Measurements from ENCODE around the gene CLECL1. TPM values are rescaled to one million over a fixed set of nuclear protein-coding genes. Genes with fewer than 3 reads are reported as not detected.
"Not testable (repeated sequence)": the region's sequence is repeated elsewhere in the genome, so short reads cannot be mapped to it uniquely, and the experiment has no call there.

The CLECL1 gene
- total RNA-seq, 2 donors from 2014 or later = 1.5 TPM

DNA sequence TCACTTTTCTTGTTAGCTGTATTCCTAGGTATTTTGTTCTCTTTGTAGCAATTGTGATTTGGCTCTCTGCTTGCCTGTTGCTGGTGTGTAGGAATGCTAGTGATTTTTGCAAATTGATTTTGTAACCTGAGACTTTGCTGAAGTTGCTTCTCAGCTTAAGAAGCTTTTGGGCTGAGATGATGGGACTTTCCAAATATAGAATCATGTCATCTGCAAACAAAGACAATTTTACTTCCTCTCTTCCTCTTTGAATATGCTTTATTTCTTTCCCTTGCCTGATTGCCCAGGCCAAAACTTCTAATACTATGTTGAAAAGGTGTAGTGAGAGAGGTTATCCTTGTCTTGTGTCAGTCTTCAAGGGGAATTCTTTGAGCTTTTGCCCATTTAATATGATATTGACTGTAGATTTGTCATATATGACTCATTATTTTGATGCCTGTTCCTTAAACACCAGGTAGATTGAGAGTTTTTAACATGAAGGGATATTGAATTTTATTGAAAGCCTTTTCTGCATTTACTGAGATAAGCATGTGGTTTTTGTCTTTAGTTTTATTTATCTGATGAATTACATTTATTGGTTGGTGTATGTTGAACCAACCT lies 26.7 kb downstream of the CLECL1 start:
- ATAC-seq (no peak), DNase-seq (no peak)
- H3K4me1 Mint-ChIP-seq = peaks cover 56% of the 10 kb centered on the region
- H3K27me3 Mint-ChIP-seq = no peaks in the 10 kb centered on the region
- H3K36me3 Mint-ChIP-seq (ENCODE audit: low read depth) = no peaks in the 10 kb centered on the region
- peak overlapping the region; percentile 1 for H3K4me3 Mint-ChIP-seq
- peak overlapping the region; percentile 98 for H3K27ac Mint-ChIP-seq
- H3K9me3 ChIP-seq (ENCODE audit: control insufficient read depth, low read length, poor library complexity, severe bottlenecking) = no peaks in the 10 kb centered on the region

DNA sequence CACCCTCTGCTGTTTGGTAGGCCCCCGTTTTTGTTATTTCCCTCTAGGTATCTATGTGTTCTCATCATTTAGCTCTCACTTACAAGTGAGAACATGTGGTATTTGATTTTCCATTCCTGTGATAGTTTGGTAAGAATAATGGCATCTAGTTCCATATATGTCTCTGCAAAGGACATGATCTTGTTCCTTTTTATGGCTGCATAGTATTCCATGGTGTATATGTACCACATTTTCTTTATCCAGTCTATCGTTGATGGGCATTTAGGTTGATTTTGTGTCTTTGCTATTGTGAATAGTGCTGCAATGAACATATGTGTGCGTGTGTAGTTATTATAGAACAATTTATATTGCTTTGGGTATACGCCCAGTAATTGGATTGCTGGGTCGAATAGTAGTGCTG lies 28.3 kb downstream of the CLECL1 start:
- DNase-seq; H3K9me3 ChIP-seq (ENCODE audit: control insufficient read depth, low read length, poor library complexity, severe bottlenecking); H3K27me3 Mint-ChIP-seq; H3K4me3 Mint-ChIP-seq; H3K36me3 Mint-ChIP-seq (ENCODE audit: low read depth); ATAC-seq; H3K27ac Mint-ChIP-seq: not testable (repeated sequence)
- peaks cover 52% of the 10 kb centered on the region for H3K4me1 Mint-ChIP-seq

DNA sequence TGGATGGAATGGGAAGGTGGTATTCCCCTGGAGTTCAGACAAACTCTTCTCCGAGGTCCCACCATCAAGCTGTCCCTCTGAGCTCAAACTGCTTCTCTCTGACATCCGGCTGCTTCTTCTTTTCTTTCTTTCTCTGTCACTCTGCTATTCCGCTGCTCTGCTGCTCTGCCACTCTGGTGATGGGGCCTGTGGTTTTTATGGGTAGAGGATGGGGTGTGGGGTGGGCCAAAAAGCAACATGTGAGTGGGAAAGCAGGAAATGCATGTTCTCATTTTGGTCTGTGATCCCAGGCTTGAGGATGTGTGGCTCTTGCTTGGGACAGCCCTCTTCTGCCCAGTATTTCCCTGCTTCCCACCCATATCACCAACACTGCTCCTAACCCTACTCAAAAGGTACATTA lies 30.6 kb downstream of the CLECL1 start:
- no peaks in the 10 kb centered on the region for H3K27me3 Mint-ChIP-seq
- H3K27ac Mint-ChIP-seq = peak overlapping the region; percentile 96
- peak; percentile 71 for ATAC-seq
- H3K9me3 ChIP-seq (ENCODE audit: control insufficient read depth, low read length, poor library complexity, severe bottlenecking) = no peaks in the 10 kb centered on the region
- no peak for DNase-seq
- peak overlapping the region; percentile 75 for H3K4me3 Mint-ChIP-seq
- H3K4me1 Mint-ChIP-seq = peaks cover 37% of the 10 kb centered on the region
- no peaks in the 10 kb centered on the region for H3K36me3 Mint-ChIP-seq (ENCODE audit: low read depth)

DNA sequence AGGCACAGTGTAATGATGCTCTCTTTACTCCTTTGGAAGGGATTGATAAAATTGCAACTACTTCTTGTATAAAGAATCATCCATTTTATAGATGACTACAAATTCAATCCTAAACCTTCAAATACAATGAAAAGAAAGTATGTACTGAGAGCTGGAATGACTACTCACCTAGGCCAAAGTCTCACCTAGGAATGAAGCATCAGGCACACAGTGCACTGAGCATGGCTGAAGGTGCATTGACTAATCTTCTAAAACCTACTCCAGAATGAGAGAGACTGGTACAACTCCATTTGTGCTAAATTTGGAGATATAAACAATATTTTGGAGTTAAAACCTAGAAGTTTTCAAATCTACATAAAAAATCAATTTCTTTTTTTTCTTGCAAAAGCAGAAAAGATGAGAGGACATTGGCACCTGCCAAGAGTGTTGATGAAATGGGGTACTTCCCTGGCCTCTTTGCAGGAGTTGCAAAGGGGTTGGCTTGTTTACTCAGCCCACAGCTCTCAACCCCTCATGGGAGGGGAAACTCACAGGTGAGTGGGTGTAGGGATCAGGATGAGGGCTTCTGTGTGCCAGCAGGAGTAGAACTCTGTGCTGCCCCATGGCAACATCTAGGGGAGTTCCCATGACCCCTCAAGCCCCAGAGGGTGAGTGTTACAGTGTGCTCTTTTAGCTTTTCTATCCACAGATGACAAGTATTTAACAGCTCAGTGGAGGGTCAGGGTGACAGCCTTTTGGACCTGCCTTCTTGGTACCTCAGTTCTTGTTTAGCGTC lies 31.3 kb downstream of the CLECL1 start:
- DNase-seq = no peak
- peak; percentile 70 for ATAC-seq
- Mint-ChIP-seq H3K4me3 (peak overlapping the region; percentile 75), H3K4me1 (peaks cover 32% of the 10 kb centered on the region), H3K27me3 (no peaks in the 10 kb centered on the region), H3K36me3 (ENCODE audit: low read depth) (no peaks in the 10 kb centered on the region), H3K27ac (peak overlapping the region; percentile 96)
- H3K9me3 ChIP-seq (ENCODE audit: control insufficient read depth, low read length, poor library complexity, severe bottlenecking) = peaks cover under 1% of the 10 kb centered on the region

DNA sequence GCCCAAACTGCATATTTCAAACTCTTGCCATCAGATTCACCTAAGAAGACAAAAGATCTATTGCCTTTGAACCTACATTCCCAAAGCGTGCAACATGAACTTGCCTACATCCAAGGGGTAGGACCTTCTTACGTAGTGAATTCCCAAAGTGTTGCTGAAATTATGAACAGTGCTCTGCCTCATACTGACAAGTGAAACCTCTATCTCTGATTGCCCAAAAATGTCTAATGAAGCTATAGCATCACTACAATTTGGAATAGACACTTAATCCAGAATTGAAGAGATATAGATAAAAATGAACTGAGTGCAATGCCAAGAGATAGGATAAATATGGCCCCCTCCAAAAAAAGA lies 32.3 kb downstream of the CLECL1 start:
- Mint-ChIP-seq H3K27me3 (no peaks in the 10 kb centered on the region), H3K4me1 (peaks cover 24% of the 10 kb centered on the region), H3K36me3 (ENCODE audit: low read depth) (no peaks in the 10 kb centered on the region), H3K4me3 (no peak overlapping the region), H3K27ac (peak overlapping the region; percentile 96)
- H3K9me3 ChIP-seq (ENCODE audit: control insufficient read depth, low read length, poor library complexity, severe bottlenecking) = peaks cover 6% of the 10 kb centered on the region
- DNase-seq (no peak), ATAC-seq (no peak)

DNA sequence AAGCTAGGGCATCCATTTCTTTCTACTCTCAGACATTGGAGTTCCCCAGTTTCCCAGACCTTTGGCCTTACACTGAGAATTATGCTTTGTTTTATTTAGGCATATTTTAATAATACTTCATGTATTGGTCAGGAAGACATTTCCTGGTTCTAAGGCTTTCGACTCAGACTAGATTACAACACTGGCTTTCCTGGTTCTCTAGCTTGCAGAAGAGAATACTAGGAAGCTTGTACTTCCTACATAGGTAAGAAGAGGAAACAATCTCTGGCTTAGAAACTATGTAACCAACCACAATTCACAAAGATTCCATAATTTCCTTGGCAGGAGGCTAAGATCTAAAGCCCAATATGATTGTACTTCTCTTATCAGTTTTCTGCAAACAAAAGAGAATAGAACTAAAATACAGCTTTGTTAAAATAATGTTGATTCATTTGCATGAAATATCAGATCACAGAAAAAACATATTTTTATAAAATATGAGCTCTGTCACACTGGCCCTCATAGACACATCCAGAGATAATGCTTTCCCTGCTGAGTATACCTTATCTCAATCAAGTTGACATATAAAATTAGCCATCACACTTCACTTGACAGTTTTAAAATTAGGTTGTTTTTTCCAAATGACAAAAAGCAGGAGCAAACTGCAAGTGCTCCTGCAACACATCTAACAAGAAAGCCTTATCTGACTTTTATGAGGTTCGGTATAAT lies 32.8 kb downstream of the CLECL1 start:
- no peak overlapping the region for H3K4me3 Mint-ChIP-seq
- H3K36me3 Mint-ChIP-seq (ENCODE audit: low read depth) = no peaks in the 10 kb centered on the region
- H3K27me3 Mint-ChIP-seq = no peaks in the 10 kb centered on the region
- DNase-seq = no peak
- H3K4me1 Mint-ChIP-seq = peaks cover 21% of the 10 kb centered on the region
- peaks cover 11% of the 10 kb centered on the region for H3K9me3 ChIP-seq (ENCODE audit: control insufficient read depth, low read length, poor library complexity, severe bottlenecking)
- no peak for ATAC-seq
- H3K27ac Mint-ChIP-seq = peak overlapping the region; percentile 96

DNA sequence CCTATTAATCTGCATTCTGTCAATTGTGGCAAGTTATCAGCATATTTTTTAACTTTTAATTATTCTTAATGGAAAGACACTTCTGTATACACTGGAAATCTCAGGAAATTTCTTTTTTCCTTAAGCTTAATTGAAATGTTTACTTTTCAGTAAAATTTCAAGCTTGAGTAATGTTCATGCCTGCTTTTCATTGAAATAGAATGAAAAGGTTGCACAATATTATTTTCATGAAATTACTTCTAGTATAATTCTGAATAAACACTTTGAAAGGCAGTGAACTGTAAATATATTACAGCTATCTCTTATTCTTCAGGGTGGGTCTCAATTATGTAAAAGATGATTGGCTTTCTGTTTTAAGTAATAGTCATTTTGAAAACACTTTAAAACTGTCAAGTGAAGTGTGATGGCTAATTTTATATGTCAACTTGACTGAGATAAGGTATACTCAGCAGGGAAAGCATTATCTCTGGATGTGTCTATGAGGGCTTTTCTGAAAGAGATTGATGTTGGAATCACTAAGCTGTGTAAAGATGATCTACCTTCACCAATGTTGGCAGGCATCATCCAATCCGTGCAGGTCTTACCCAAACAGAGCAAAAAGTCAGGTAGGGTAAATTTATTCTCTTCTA lies 33.5 kb downstream of the CLECL1 start:
- no peak overlapping the region for H3K4me3 Mint-ChIP-seq
- no peak for ATAC-seq
- peaks cover 21% of the 10 kb centered on the region for H3K4me1 Mint-ChIP-seq
- no peak for DNase-seq
- peaks cover 18% of the 10 kb centered on the region for H3K9me3 ChIP-seq (ENCODE audit: control insufficient read depth, low read length, poor library complexity, severe bottlenecking)
- H3K27ac Mint-ChIP-seq = peak overlapping the region; percentile 96
- H3K36me3 Mint-ChIP-seq (ENCODE audit: low read depth) = no peaks in the 10 kb centered on the region
- no peaks in the 10 kb centered on the region for H3K27me3 Mint-ChIP-seq

DNA sequence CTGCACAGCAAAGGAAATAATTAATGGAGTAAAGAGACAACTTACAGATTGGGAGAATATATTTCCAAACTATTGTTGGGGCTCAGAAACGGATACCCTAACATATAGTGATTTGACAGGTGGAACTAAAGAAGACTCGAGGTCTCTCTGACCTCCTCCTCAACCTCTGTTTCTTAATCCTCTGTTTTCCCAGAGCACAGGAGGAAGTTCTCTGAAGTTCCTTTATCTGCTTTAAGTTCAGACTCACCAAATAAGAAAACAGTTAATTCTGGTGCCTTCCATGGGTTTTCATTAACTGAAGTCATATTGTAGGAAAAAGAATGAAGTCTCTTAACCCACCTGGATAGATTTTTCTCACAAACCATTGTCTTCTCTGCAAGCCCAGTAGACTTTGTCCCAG lies 34.2 kb downstream of the CLECL1 start:
- Mint-ChIP-seq H3K27ac (peak overlapping the region; percentile 96), H3K4me1 (peaks cover 21% of the 10 kb centered on the region), H3K36me3 (ENCODE audit: low read depth) (peaks cover 2% of the 10 kb centered on the region), H3K27me3 (no peaks in the 10 kb centered on the region), H3K4me3 (no peak overlapping the region)
- DNase-seq = no peak
- H3K9me3 ChIP-seq (ENCODE audit: control insufficient read depth, low read length, poor library complexity, severe bottlenecking) = peaks cover 18% of the 10 kb centered on the region
- no peak for ATAC-seq

DNA sequence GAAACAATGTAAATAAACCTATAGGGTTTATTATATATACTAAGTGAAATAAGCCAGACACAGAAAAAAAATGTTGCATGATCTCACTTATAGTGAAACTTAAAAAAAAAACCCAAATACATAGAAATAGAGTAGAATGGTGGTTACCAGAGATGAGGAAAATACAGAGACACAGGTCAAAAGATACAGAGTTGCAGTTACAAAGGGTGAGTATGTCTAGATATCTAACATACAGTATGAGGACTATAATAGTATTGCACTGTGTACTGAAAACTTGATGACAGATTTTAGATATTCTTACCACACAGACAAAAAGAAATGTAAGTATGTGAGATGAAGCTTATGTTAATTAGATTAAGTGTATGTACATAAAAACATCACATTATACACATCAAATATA lies 35.3 kb downstream of the CLECL1 start:
- H3K27ac Mint-ChIP-seq = peak overlapping the region; percentile 96
- no peak for ATAC-seq
- no peak for DNase-seq
- no peaks in the 10 kb centered on the region for H3K27me3 Mint-ChIP-seq
- H3K36me3 Mint-ChIP-seq (ENCODE audit: low read depth) = peaks cover 2% of the 10 kb centered on the region
- H3K4me1 Mint-ChIP-seq = peaks cover 17% of the 10 kb centered on the region
- peaks cover 18% of the 10 kb centered on the region for H3K9me3 ChIP-seq (ENCODE audit: control insufficient read depth, low read length, poor library complexity, severe bottlenecking)
- H3K4me3 Mint-ChIP-seq = no peak overlapping the region

DNA sequence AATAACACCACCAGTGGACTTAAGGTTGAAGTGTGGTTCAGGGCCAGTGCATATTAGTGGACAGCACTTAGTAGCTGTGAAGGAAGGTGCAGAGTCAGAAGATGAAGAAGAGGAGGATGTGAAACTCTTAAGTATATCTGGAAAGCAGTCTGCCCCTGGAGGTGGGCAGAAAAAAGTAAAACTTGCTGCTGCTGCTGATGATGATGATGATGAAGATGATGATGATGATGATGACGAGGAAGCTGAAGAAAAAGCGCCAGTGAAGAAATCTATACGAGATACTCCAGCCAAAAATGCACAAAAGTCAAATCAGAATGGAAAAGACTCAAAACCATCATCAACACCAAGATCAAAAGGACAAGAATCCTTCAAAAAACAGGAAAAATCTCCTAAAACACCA lies 37.2 kb downstream of the CLECL1 start:
- H3K9me3 ChIP-seq (ENCODE audit: control insufficient read depth, low read length, poor library complexity, severe bottlenecking) = peaks cover 18% of the 10 kb centered on the region
- not testable (repeated sequence) for H3K27me3 Mint-ChIP-seq; H3K36me3 Mint-ChIP-seq (ENCODE audit: low read depth); DNase-seq; H3K4me3 Mint-ChIP-seq; H3K4me1 Mint-ChIP-seq; H3K27ac Mint-ChIP-seq; ATAC-seq

DNA sequence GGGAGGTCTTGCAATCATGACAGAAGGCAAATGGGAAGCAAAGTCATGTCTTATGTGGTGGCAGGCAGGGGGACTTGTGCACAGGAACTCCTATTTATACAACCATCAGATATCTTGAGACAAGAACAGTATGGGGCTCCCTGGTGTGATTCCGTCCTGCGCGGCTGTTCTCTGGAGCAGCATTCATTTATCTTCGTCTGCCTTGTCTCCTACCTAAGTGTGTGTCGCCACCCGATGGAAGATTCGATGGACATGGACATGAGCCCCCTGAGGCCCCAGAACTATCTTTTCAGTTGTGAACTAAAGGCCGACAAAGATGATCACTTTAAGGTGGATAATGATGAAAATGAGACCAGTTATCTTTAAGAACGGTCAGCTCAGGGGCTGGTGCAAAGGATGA lies 37.7 kb downstream of the CLECL1 start:
- peaks cover 19% of the 10 kb centered on the region for H3K9me3 ChIP-seq (ENCODE audit: control insufficient read depth, low read length, poor library complexity, severe bottlenecking)
- H3K27ac Mint-ChIP-seq; H3K4me1 Mint-ChIP-seq; DNase-seq; H3K4me3 Mint-ChIP-seq; H3K36me3 Mint-ChIP-seq (ENCODE audit: low read depth); H3K27me3 Mint-ChIP-seq; ATAC-seq: not testable (repeated sequence)

DNA sequence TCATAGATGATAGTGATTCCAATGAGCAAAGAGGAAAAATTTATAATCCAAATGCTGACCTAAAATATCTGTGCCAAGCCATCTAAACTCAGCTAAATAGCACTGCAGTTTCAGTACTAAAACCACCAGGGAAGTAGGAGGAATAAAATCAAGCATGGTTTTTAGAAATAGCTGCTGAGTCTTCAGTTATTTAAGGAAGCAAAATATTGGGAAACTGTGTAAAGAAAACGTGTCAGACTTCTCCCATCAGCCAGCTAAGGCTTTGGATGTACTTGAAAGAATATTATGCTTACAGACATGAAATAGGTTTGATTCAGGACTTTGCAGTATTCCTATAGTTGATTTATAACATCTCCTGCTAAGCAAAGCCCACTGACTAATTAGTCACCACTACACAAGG lies 38.7 kb downstream of the CLECL1 start:
- DNase-seq = no peak
- Mint-ChIP-seq H3K4me3 (no peak overlapping the region), H3K36me3 (ENCODE audit: low read depth) (peaks cover 10% of the 10 kb centered on the region), H3K27me3 (no peaks in the 10 kb centered on the region), H3K4me1 (peaks cover 2% of the 10 kb centered on the region), H3K27ac (peak overlapping the region; percentile 39)
- peaks cover 26% of the 10 kb centered on the region for H3K9me3 ChIP-seq (ENCODE audit: control insufficient read depth, low read length, poor library complexity, severe bottlenecking)
- no peak for ATAC-seq

DNA sequence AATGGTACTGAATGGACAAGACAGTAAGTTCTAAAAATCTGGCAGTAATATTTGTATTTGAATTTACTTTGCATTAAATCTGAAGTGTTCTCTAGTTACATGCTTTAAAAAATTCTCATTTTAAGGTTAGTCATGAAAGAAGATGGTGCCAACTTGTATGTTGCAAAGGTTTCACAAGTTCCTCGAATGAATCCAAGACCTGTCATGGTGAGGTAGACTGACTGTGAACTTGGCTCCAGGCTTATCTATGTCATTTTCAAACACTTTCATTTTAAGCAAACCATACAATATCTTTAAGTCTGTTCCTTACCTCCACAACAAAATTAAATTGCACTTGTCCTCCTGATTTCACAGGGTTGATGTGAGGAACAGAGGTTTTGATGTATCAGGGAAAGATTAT lies 40.0 kb downstream of the CLECL1 start:
- Mint-ChIP-seq H3K4me1 (peaks cover 2% of the 10 kb centered on the region), H3K27me3 (no peaks in the 10 kb centered on the region), H3K36me3 (ENCODE audit: low read depth) (peaks cover 10% of the 10 kb centered on the region), H3K4me3 (no peak overlapping the region), H3K27ac (peak overlapping the region; percentile 84)
- peaks cover 29% of the 10 kb centered on the region for H3K9me3 ChIP-seq (ENCODE audit: control insufficient read depth, low read length, poor library complexity, severe bottlenecking)
- DNase-seq (no peak), ATAC-seq (no peak)

Measured in T-helper 17 cell (primary cell).